Effector CD4-positive, alpha-beta T cell (primary cell): Measurements from ENCODE around the gene UBQLN4.

Experiments
- DNase-seq: peaks from one replicate; pipeline ENCODE4 v3.0.0-alpha.2; 2020

The UBQLN4 gene

DNA sequence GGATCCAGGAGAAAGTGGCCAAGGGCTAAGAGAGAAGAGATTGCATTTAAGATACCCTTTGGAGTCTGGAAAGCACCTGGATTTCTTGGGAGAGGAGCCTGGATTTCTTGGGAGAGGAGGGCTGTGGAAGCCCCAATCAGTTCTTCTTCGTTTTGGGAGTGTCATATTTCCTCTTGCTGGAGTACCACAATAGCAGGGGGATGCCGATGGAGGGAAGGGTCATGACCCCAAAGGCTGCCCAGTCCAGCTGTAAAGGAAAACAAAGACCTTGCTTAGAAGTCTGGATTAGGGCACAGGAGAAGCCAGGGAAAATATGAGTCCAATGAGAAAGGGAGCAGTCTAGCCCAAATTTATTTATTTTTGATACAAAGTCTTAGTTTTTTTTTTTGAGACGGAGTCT is 44.2 kb downstream of the UBQLN4 start:
- DNase-seq: no peak

DNA sequence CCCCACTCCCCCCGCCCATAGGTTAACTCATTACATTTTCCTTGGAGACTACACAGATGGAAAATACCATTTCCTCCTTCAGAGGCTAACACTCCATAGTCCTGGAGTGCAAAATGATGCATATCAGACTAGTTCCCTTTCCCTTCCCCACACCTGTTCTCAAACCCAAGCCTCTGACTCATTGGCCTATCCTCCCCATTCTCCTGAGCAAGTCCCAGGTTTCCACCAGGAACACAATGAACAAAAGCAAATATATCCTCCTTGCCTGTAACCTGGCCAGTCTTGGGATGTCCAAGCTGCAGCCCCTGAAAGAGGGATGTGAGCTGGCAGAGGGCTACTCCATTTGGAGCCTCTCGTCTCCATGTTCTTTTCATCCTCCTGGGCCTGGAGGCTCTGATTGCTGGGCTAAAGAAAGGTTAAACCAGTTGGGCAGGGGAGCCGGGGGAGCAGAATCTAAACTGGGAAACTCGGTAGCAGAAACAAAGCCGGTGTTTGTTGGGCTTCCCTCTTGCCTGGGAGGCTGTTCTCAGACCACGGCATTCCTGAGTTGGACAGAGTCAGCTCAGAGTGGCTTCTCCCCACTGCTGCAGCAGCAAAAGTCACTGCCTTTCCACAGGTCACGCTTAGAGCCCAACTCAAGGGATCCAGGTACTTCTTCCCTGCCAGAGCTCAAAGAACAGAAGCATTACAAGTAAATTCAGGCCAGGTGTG is 46.8 kb downstream of the UBQLN4 start:
- no peak for DNase-seq

DNA sequence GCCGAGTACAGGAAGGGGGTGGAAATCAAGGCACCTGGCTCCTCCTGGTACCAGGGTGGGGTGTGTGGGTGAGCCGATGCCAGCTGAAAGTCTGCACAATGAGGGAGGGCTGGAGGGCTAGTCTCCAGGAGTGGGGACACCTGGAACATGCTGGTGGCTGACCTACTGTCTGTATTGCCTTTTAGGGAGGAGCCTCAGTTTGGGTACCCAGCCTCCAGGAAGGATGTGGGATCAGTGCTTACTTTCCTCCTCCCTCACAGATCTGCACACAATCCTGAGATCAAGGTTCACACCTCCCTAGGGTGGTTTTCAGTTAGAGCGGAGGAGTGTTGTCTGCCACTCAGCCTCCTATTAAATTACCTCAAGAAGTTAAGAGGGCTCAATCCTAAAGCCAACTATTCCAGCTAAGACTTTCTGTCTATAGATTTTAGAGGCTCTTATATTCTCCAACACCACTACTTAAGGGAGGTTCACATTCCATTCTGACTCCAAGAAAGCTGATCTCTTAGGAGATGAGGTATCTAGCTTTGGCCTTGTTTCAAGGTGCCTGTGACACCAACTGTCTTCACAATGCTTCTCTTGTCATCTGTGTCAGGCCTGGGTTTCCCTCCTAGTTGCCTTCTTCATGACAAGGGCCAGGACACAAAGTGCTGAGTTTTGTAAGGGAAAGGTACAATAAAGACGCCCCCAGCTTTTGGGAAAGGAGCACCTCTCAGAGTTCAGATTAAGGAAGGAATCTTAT is 48.6 kb downstream of the UBQLN4 start:
- no peak for DNase-seq

DNA sequence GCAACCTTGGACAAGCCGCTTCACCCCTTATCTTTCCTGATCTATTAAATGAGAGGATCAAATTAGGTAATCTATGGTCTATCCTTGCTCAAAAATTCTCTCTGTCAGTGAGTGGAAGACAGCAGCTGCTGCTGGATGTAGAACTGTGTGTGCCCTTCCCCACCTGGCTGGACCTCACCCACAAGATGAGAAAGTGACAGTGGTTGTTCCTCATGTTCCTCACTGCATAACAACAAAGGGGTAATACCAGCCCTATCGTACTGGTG is 49.7 kb downstream of the UBQLN4 start:
- DNase-seq: no peak

DNA sequence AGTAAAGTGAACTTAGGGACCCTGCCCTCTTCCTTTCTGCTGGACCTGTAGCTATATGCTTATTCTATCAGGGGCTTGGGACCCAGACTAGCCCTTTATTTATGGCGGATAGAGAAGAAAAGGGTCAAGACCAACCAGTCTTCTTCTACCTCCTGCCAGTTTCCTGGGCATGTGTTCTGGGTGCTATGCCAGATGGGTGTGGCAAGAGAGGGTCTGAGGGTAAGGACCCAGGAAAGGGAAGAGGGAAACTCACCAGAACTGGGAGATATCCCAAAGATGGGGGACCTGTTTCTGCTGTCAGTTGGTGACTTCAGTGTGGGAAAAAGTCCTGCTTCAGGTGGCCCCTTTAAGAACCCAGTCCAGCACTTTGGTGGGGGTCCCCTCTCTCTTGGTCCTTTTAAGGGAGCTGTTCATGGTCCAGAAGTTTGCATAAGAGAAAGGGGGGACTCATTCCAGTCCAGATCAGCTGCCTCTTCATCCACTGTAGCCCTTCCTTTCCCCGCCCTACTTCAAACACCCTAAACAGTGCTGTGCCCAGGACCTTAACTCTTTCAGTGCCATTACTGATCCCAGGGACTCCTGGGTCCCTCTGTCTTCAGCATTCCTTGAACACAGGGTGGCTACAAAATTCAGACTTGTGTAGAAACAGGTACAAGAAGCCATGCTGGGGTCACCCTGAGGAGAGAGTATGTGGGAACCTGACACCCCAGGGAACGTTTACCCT is 51.2 kb downstream of the UBQLN4 start:
- no peak for DNase-seq

DNA sequence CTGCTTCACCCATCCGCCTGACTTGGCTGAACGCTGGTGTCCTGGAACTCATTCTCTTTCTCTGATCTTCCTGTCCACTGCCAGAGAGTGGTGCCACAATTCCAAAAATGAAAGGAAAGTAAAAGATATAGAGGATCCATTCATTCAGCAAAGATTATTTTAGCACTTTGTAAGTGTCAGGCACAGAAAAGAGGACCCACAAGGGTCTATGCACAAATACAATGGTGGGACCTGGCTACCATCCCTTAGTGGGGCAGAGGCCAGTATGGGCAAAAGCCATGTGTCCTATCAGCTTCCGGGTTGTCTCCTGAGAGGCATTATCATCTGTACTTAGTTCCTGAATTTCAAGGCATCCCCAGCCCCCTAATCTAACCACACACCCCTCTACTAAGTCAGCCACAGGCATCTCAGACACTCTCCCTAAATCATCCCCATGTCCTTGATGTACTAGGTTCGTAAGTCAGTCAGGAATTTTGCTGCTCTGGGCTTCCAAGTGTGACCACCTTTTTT is 51.9 kb downstream of the UBQLN4 start:
- DNase-seq: no peak

DNA sequence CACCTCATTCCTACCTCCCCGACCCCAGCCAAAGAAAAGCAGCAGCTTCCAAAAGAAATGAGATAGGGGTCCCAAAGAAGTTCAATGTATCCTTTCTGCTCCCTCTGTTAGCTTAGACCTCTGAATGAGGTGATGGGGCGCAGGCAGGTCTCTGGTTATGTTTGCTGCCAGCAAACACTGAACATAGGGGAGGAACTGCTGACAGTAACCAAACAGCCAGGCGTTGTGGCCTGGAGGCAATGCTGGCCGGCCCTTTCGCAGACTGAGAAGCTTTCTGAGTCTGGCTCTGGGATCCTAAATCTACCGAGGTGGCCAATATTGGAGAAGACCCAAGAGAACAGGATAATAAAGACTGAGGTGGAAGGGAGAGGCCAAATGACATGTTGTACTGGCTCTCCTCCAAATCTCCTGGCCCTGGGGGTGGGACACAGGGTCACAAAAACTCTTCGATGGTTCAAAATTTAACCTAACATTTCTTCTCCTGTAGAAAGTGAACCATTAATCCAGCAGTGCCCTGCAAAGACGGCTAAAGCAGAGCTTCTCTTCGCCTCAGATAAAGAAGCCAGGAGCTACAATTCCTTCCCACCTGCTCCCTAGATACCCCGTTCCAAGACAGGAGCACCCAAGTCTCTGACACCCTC is 52.5 kb downstream of the UBQLN4 start:
- no peak for DNase-seq

DNA sequence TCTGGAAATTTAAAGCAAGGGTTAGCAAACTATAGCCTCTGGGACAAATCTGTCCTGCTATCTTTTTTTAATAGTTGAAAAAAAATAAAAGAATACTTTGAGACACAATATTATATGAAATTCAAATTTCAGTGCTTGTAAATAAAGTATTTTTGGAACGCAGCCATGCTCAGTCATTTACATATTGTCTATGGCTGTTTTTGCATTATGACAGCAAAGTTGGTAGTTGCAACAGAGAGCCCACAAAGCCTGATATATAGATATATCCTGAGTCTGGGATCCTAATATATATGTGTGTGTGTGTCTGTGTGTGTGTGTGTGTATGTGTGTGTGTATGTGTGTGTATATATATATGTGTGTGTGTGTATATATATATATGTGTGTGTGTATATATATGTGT is 53.6 kb downstream of the UBQLN4 start:
- no peak for DNase-seq

DNA sequence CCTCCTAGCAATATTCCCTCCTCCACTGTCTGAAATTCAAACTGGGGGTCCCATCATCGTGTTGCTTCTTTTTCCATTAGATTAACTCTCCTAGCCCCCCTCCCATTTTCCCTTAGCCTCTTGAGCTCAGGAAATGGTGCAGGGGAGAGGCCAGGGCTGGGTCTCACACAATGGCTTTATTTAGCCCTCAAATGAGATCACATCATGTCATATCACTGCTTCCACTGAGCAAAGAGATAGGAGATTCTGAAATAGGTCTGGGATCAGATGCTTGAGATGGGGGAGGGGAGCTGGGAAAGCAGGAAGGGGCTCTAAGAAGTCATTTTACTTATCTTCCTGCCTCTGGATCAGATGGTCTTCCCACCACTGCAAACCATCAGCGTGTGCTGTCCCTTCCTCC is 57.4 kb downstream of the UBQLN4 start:
- DNase-seq: no peak

DNA sequence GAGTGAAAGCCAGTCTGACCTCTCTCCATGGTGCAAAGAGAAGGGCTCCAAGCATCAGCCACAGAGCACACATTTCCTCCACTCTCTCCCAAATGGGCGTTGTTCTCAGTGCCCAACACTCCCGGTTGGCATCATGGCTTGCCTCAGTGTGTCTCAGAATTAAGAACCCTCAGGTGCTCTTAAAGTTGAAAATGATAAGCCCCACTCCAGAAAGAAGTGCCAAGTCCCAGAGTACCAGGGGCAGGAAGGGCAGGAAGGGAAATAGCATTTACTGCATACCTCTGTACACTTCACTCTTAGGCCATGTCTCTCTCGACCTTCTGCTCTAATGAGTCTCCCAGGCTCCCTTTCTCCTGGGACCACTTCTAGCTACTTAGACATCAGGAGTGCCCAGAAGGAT is 60.0 kb downstream of the UBQLN4 start:
- no peak for DNase-seq

DNA sequence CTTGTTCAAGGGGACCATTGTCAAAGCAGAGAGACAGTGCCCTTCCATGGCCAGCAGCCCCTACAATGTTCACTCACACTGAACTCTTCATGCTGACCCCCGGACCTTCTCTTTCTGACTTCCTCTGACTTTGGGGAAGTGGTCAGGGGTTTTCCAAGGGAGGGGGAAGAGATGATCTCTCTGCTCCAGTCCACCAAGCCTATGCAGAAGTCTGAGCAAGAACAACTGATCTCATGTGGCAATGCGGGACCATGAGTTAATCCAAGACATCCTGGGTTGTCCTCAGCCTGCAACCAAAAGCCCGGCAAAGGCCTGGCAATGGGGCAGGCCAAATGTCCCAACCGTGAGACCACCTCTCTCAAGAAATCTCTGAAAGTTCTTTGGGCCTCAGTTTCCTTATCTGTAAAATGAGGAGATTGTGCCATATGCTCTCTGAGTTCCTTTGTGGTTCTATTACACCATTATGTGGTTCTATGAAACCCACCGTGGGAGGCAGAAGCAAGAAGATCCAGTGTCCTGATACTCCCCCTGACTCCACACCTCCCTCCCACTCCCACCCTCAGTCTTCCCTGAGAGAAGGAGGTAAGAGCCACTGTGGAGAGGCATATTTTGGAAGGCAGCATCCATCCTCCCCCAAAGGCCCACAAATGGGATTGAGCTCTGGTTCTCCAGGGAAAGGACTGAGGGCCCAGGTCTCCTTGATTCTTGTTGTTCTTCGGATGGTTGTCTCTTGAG is 63.4 kb downstream of the UBQLN4 start:
- no peak for DNase-seq

DNA sequence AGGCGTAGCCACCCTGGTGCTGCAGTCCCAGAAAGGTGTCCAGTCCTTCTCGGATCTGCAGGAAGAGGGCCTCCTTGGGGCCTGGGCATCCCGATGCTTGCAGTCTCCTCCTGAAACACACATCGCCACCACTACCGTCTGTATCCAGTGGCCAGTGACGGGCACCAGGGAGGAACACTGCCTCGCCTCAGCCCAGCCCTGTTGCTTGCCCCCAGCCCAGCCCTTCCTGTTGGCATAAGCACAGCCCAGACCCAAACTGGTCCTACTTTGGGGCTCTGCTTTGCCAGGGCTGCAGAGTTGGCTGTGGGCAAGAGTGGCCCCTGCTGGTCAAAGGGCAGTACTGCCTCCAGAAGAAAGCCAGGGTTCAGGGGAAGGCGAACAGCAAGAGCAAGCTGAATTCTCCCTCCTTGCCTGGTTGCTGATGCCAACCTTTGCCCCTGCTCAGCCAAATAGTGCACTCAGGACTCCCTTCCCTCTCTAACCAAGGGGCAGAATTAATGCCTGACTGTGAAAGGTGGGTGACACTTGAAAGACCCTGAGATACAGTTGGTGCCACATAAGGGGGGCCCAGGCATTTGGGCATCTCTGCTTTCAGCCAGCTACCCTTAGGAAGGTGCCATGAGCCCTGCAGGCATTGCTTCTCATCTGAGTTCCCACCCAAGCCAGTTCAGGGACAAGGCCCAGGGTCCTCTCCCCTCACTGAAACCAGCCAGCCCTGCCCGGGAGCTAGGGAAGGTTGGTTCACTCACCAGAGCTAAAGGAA is 64.2 kb downstream of the UBQLN4 start:
- DNase-seq: peak; percentile 64
